Dermis microvascular lymphatic vessel endothelial cell (primary cell): ENCODE results near the gene PLCE1. TPM values are rescaled to one million over a fixed set of nuclear protein-coding genes. Genes with fewer than 3 reads are reported as not detected.

Source experiments
- DNase-seq, 2 donors: peaks; one replicate each; pipeline versions ENCODE4 v3.0.0 to v3.0.0-alpha.2; 2010; ENCODE audit warnings: low read depth in 2 of 2
- total RNA-seq: library from RNA; depleted of rRNA; stranded (reverse); fragments of >200 nt; gene quantifications from 2 replicates; pipeline ENCODE4 v1.2.1, GENCODE V29; 2014

The PLCE1 gene
- total RNA-seq, 1 donor from 2014 or later, result 1.0 TPM

DNA sequence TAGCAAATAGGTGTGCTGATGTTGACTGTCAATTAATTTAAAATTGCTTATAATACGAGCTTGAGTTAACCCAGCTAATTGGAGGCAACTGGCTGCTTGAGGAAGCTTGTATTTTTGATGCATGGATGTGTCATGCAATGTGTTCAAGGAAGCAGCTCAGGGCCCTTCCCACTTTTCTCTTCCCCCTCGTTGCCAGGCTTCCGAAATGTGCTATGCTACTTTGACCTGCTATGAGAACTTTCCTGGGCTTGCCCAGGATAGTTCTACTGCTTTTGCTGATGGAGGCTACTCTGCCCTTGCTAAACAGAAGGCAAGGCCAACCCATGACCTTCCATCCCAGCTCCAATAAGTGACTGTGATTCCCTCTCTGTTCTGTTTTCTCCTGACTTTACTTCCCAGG, 24.4 kb downstream of the PLCE1 start:
- no peak for DNase-seq

DNA sequence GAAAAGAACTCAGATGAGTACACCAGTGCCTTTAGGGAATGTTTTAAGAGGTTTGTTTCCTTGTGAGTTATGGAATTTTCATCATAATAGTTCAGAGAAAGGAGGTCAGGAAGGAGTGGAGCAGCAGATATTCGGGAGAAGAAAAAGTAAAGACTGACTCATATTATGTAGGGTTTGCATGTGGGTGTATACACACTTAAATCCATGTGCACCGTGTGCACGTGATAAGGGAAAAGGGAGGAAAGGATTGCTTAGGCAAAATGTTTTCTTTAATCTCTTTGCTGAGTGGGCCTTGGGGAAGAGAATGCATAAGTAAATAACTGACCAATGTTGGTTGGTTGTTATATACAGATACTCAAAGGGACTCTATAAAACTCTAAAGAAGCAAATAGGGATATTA, 30.2 kb downstream of the PLCE1 start:
- DNase-seq, result no peak

DNA sequence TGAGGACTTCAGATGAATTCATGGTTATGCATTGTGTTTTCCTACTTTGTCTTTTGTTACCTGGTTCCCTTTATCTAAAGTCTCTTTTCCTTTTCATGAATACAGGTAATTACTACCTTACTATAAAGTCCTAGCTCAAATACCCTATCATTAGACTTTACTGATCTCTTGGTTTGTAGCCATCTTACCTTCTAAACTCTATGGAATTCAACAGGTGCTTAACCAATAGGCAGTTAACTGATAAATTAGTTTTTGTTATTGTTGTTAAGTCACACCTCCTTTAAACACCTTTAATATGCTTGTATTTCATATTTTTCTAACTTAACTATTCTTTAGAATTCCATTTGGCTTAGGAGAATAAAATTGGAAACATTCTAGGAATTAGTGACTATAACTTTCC, 30.7 kb downstream of the PLCE1 start:
- DNase-seq, result no peak

DNA sequence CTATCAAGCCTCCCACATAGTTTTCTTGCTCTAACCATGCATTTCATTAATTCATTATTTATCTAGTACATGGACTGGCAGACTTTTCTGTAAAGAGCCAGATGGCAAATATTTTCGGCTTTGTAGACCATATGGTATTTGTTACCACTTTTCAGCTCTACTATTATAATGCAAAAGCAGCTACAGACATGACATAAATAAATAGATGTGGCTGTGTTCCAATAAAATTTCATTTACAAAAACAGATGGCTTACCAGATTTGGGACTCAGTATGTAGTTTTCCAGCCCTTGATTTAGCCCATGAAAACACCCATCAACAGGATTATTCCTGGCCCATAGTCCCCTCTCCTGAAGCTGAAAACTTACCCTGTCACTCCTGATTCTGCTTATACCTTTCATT, 32.1 kb downstream of the PLCE1 start:
- DNase-seq, result no peak

DNA sequence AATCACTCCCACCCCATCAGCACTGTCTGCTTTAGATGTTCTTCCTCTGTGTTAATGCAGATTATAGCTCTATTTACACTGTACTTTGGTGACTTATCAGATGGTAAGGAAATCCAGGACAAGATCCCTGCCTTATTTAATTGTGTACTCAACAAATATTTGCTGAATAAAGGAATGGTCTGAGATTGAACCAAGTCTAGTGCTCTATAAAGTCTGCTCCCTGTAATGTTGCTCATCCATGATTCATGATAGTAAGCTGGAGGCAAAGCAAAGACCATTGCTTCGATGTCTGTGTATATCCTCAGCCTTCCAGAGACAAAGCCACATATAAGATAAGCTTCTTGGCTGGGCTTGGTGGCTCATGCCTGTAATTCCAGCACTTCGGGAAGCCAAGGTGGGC, 33.5 kb downstream of the PLCE1 start:
- no peak for DNase-seq

DNA sequence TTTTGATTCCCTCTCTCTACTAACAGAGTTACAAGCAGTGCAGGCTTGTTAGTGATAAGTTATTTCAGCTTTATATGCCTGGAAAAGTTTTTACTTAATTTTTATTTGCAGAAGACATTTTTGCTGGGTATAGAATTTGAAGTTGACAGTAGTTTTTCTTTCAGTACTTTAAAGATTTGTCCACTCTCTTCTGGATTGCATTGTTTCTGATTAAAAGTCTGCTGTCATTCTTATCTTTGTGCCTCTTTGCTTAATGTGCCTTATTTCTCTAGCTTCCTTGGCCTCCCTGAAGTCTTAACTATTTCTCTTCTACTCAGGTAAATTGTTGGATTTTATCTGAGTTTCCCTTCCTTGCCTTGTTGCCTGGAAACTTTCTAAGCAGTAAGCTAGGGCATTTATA, 36.2 kb downstream of the PLCE1 start:
- DNase-seq, result no peak

DNA sequence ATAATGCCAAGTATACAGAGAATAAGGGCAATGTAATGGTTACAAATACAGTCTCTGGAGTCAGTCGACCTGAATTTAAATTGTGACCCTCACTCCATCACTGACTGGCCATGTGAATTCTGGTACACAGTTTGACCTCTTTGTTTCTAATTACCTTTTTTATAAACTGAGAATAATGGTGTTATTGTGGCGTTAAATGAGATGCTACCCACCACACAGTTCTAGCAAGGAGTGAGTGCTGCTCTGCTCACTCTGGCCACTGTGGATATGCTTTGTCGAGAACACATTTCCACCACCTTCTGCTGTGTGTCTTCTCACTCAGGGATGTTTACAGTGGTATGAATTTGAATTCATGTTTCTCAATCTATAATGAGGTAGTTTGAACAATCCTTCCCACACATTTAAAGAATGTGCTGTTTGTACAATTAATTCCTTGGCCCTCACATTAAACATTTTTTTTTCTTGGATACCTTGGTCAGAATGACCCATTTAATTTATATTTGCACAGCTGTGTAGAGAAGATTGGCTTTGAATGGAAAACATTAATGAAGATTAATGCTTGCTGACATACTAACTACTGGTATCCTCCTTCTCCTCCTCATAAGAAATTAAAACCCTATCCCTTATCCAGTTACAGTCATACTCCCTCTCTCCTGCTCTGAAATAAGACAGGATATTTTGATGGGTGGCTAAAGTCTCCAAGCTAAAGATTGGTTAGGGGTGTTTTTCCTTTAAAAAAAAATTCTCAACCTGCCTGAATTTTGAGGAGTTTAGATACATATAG, 42.4 kb downstream of the PLCE1 start:
- no peak for DNase-seq

DNA sequence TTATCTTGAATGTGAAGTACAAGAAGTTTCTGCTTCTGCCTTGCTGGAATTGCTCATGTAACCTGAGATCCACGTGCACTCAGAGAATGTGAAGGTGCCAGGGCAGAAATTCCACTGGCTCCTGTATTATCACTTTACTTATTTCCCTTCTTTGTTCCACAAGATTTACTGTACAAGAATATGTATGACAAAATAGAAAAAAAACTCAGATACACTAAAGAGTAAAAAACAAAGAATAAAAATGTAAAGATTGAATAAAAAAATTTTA, 43.0 kb downstream of the PLCE1 start:
- no peak for DNase-seq

DNA sequence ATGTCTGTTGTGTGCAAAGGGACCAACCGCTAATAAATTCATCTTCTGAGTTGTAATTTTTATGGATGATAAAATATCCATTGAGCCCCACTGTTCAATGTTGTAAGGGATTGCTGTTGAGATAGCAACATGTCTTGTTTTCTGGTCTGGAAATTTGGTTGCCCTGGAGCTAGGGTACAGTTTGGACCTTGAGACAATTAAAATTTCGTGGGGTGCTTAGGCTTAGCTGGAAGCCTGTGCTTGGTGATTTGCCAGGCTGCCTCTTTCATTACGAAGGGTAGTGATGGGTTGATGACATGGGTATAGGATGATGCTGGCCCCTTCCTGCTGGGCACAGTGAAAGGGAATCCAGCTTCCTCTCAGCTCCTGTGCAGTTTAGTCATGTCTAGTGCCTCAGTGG, 43.6 kb downstream of the PLCE1 start:
- no peak for DNase-seq

DNA sequence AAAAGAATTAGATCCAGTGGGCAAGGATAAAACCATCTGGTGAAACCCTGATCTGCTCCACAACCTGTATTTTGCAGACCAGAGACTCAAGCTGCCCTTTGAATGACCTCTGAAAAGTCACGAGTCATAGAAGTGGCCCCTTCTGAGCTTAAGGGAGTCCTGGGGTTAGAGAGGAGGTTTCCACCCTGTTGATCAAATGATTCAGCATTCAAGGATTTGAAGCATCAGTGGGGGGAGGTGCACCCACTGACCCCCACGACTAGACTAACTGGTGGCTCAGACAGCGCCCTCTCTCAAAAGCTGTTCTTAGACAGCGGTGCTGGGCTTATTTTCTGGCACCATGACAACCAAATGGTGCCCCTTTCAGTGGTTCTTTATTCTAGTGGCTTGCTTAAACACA, 44.3 kb downstream of the PLCE1 start:
- DNase-seq, result no peak

DNA sequence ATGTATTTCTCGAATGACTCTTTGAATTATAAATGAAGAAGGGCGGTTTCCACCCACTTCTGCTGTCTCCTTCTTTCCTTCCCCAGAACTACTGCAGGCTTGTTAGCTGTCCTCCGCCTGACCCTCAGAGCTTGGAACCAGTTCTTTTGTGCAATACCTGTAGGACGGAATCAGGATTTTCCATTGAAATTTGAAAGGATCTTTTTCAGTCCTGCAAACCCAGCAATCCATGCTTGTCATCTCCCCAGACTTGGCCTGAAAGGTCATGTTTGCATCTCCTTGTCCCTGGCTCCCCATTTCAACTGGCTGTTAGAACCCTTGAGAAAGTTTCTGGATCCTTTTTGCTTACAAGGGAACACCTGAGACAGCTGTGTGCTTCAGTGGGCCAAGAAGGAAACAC, 47.5 kb downstream of the PLCE1 start:
- no peak for DNase-seq

DNA sequence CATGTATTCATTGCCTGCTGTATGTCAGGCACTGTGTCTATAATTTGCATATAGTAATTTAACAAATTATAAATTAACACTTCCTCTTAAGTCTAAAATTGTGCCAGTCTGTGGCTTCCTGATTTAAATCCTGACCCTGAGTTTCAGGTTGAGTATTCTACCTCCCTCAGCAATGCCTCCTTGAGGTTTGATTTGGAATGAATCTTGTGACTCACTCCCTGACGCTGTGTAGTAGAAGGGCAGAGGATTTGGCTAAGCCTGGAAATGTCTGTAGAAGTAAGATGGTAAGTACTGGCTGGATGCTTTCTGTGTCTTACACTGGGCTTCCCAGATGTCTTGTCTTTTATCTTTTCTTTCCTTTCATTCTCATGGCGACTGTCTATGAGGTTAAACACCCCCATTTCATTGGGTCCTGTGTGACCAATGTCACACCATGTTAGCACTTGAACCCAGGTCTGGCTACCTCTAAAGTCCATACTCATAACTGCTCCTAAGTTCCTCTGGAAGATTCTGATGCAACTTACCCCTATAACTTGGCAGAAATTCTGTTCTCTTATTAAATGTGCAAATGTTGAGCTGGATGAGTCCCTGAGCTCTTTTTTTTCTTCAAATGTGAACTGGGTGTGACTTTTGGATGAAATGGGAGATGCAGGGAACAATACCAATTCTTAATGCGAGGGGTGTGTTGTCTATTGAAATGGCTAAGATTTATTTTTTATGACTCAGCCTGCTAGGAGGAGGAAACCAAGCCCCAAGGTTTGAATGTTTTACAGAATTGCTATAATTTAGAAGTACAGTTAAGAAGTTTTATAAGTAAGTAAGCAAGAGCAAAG, 48.5 kb downstream of the PLCE1 start:
- DNase-seq, result no peak

DNA sequence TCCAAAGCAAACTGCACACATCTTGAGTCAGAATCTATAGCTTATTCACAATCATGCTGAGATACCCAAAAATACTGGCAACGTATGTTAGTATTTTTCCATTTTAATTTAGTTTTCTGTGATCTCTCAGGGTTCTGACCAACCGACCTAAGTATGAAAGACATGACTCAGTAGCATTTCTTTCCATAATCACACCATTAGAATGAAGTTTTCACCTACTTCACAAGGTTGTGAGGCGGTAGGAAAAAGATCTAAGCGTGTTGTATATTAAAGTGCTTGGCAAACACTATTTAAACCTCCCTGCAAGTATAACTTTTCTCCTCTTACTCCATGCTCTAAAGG, 49.1 kb downstream of the PLCE1 start:
- no peak for DNase-seq

Other genes with a start within 250 kb of the PLCE1 start
- gene LGI1, start 236.0 kb upstream of the PLCE1 start, total RNA-seq, result not detected in 2 replicates
- gene SLC35G1, start 100.0 kb upstream of the PLCE1 start, total RNA-seq, result 4.5 and 7.0 TPM in 2 replicates